HCT116 (cell line): ENCODE results near the gene TFB1M. TPM values are rescaled to one million over a fixed set of nuclear protein-coding genes. Genes with fewer than 3 reads are reported as not detected.

Experiments
- ATAC-seq: fragments of 200-7000 bp; cut with Tn5 transposase; 2 replicates; pipeline ENCODE4 v1.9.1; 2020; ENCODE audit warnings: mild to moderate bottlenecking, moderate library complexity
- BruUV-seq: library from RNA; stranded (reverse); fragments of 400-500 nt; replicated peaks from 2 replicates; lab custom pipeline; 2021; lab: Mats Ljungman, UMichigan
- CTCF ChIA-PET: fragments of 300-600 bp; sonication (Branson Sonifier 250); formaldehyde crosslinking; loops from one replicate; lab custom pipeline; 2021; ENCODE audit warnings: antibody characterized with exemption; lab: Charles Lee
- POLR2A ChIA-PET: fragments of 300-600, 350-600 bp; sonication (Branson Sonifier 250); formaldehyde crosslinking; loops from one replicate; lab custom pipeline; 2021; ENCODE audit warnings: antibody characterized with exemption; lab: Charles Lee
- RAD21 ChIA-PET, 2 experiments: fragments of 300-600 bp; sonication (Branson Sonifier 250); formaldehyde crosslinking; loops; one replicate each; lab custom pipeline; 2023; ENCODE audit warnings: low total read pairs in 2 of 2; ENCODE audit not compliant: uncharacterized antibody in 2 of 2, unreplicated experiment in 2 of 2, low non-redundant PET in 1 of 2; lab: Charles Lee
- DNase-seq: peaks from one replicate; pipeline ENCODE4 v3.0.0-alpha.2; 2010; ENCODE audit warnings: low read depth, low spot score
- H2AFZ ChIP-seq: fragments of 200-600 bp; shearing (Covaris generic), sonication (generic); 2 replicates; pipeline ENCODE4 v1.6.1; 2017; ENCODE audit warnings: low read depth, mixed run types, mixed read lengths, antibody characterized with exemption, low read length; ENCODE audit not compliant: poor library complexity, severe bottlenecking
- H3K27ac ChIP-seq: 2 replicates; pipeline ENCODE4 v1.5.1; 2012; ENCODE audit warnings: low read depth, low read length
- H3K27me3 ChIP-seq: fragments of 200-600 bp; sonication (generic); 2 replicates; pipeline ENCODE4 v1.6.1; 2016; ENCODE audit warnings: mixed run types, low read length, mixed read lengths; ENCODE audit not compliant: insufficient read depth
- H3K36me3 ChIP-seq, 2 experiments: fragments of 200-500 bp in 1 of 2; fragments of 200-600 bp in 1 of 2; sonication (Bioruptor generic) in 1 of 2; sonication (generic) in 1 of 2; 2 replicates each; pipeline versions ENCODE4 v1.5.1 to v1.6.1; 2014 to 2016; ENCODE audit warnings: low read length in 2 of 2, inconsistent platforms in 1 of 2, mixed read lengths in 1 of 2, mixed run types in 1 of 2; ENCODE audit not compliant: insufficient read depth in 2 of 2, control insufficient read depth in 1 of 2
- H3K4me1 ChIP-seq, 2 experiments: fragments of 200-600 bp in 1 of 2; sonication (generic) in 1 of 2; 2 replicates each; pipeline versions ENCODE4 v1.5.1 to v1.6.1; 2012 to 2017; ENCODE audit warnings: low read length in 2 of 2, inconsistent platforms in 1 of 2, mild to moderate bottlenecking in 1 of 2, mixed read lengths in 1 of 2, mixed run types in 1 of 2, moderate library complexity in 1 of 2; ENCODE audit not compliant: insufficient read depth in 2 of 2, control insufficient read depth in 1 of 2
- H3K4me2 ChIP-seq: fragments of 200-600 bp; sonication (generic); 2 replicates; pipeline ENCODE4 v1.6.1; 2017; ENCODE audit warnings: mixed run types, low read length, mixed read lengths
- H3K4me3 ChIP-seq, 2 experiments: fragments of 200-600 bp in 1 of 2; sonication (generic) in 1 of 2; replicated peaks in 1 of 2; 2 replicates each; pipeline ENCODE4 v1.5.1; 2011 to 2016; ENCODE audit warnings: low read length in 2 of 2, control low read depth in 1 of 2, low read depth in 1 of 2, mild to moderate bottlenecking in 1 of 2, mixed read lengths in 1 of 2, mixed run types in 1 of 2
- H3K79me2 ChIP-seq: fragments of 200-600 bp; sonication (generic); 2 replicates; pipeline ENCODE4 v1.6.1; 2017; ENCODE audit warnings: mild to moderate bottlenecking, mixed run types, low read length, moderate library complexity, mixed read lengths; ENCODE audit not compliant: insufficient read depth
- H3K9ac ChIP-seq: fragments of 200-600 bp; sonication (generic); 2 replicates; pipeline ENCODE4 v1.6.1; 2016; ENCODE audit warnings: low read length, mixed read lengths
- H3K9me2 ChIP-seq: fragments of 200-600 bp; sonication (generic), shearing (Covaris generic); 2 replicates; pipeline ENCODE4 v1.6.1; 2017; ENCODE audit warnings: mixed run types, mild to moderate bottlenecking, moderate library complexity; ENCODE audit not compliant: insufficient read depth
- H3K9me3 ChIP-seq, 2 experiments: fragments of 200-500 bp in 1 of 2; fragments of 200-600 bp in 1 of 2; sonication (Bioruptor generic) in 1 of 2; sonication (generic) in 1 of 2; 2 replicates each; pipeline ENCODE4 v1.6.1; 2014 to 2017; ENCODE audit warnings: low read length in 2 of 2, mixed read lengths in 2 of 2, inconsistent platforms in 1 of 2, low read depth in 1 of 2, mild to moderate bottlenecking in 1 of 2, mixed run types in 1 of 2, moderate library complexity in 1 of 2; ENCODE audit not compliant: control insufficient read depth in 1 of 2, insufficient read depth in 1 of 2
- H4K20me1 ChIP-seq: fragments of 200-600 bp; sonication (generic), shearing (Covaris generic); 2 replicates; pipeline ENCODE4 v1.6.1; 2017; ENCODE audit warnings: mixed run types, mild to moderate bottlenecking, moderate library complexity; ENCODE audit not compliant: insufficient read depth
- CEBPB ChIP-seq: IDR thresholded peaks from 2 replicates; pipeline ENCODE4 v1.6.1; 2012; ENCODE audit warnings: low read depth
- ELF1 ChIP-seq: IDR thresholded peaks from 2 replicates; pipeline ENCODE4 v1.6.1; 2012; ENCODE audit warnings: low read depth, borderline replicate concordance
- EZH2phosphoT487 ChIP-seq: fragments of 200-600 bp; IDR thresholded peaks from 2 replicates; pipeline ENCODE4 v1.6.1; 2018; ENCODE audit warnings: antibody characterized with exemption, borderline replicate concordance
- FOSL1 ChIP-seq: IDR thresholded peaks from 2 replicates; pipeline ENCODE4 v1.6.1; 2012; ENCODE audit warnings: low read depth
- JUND ChIP-seq: IDR thresholded peaks from 2 replicates; pipeline ENCODE4 v1.6.1; 2012
- MAX ChIP-seq: IDR thresholded peaks from 2 replicates; pipeline ENCODE4 v1.6.1; 2012
- POLR2A ChIP-seq: IDR thresholded peaks from 2 replicates; pipeline ENCODE4 v1.7.0; 2011; ENCODE audit warnings: borderline replicate concordance; ENCODE audit not compliant: insufficient read depth, insufficient read length; ENCODE audit errors: extremely low read depth
- POLR2AphosphoS5 ChIP-seq: IDR thresholded peaks from 2 replicates; pipeline ENCODE4 v1.6.1; 2011; ENCODE audit warnings: mild to moderate bottlenecking, low read depth, low read length, moderate library complexity
- RAD21 ChIP-seq: IDR thresholded peaks from 2 replicates; pipeline ENCODE4 v1.6.1; 2012; ENCODE audit warnings: low read depth, mild to moderate bottlenecking
- REST ChIP-seq: IDR thresholded peaks from 2 replicates; pipeline ENCODE4 v1.6.1; 2012; ENCODE audit warnings: low read depth
- SIN3A ChIP-seq: IDR thresholded peaks from 2 replicates; pipeline ENCODE4 v1.6.1; 2012; ENCODE audit warnings: low read depth
- SRF ChIP-seq: IDR thresholded peaks from 2 replicates; pipeline ENCODE4 v1.6.1; 2012; ENCODE audit warnings: low read depth
- TCF7L2 ChIP-seq: IDR thresholded peaks from 2 replicates; pipeline ENCODE4 v1.7.0; 2011; ENCODE audit warnings: borderline replicate concordance, inconsistent platforms; ENCODE audit not compliant: insufficient read depth, insufficient read length; ENCODE audit errors: extremely low read depth
- ZBTB33 ChIP-seq: IDR thresholded peaks from 2 replicates; pipeline ENCODE4 v1.6.1; 2011; ENCODE audit warnings: mild to moderate bottlenecking, low read length, moderate library complexity; ENCODE audit not compliant: insufficient replicate concordance; ENCODE audit errors: extremely low read depth
- ZNF274 ChIP-seq: fragments of 200-500 bp; sonication (Bioruptor generic); IDR thresholded peaks from 2 replicates; pipeline ENCODE4 v1.6.1; 2014; ENCODE audit warnings: mild to moderate bottlenecking, low read depth, low read length, inconsistent platforms
- intact Hi-C: fragments of 100-400 bp; cut with micrococcal nuclease; formaldehyde crosslinking; loops from 2 replicates; pipeline ENCODE4 v1.10.0; 2022
- total RNA-seq: library from RNA; stranded (reverse); gene quantifications from one replicate; pipeline ENCODE4 v1.2.1, GENCODE V29; 2021; ENCODE audit not compliant: unreplicated experiment

The TFB1M gene
- total RNA-seq, 1 experiment from 2014 or later = 43.8 TPM

GRCh38 chr6:155306958-155307357, 7.3 kb downstream of the TFB1M start (continued):
- TF ChIP-seq RAD21 (no peak), JUND (no peak), POLR2A (no peak)
- TF ChIP-seq, all 23 proteins: peak for 0

- Histone ChIP-seq H3K36me3 (peaks cover 10 to 28% of the 10 kb centered on the region in 2 experiments), H3K79me2 (peaks cover 26% of the 10 kb centered on the region), H3K4me2 (no peak overlapping the region), H3K4me1 (no peaks in the 10 kb centered on the region), H4K20me1 (0 out of 2 replicates have a peak, but pooled peaks cover 3% of the 10 kb centered on the region), H2AFZ (no peak overlapping the region), H3K4me3 (no peak overlapping the region), H3K27ac (no peak overlapping the region), H3K27me3 (no peaks in the 10 kb centered on the region), H3K9me3 (no peaks in the 10 kb centered on the region), H3K9ac (no peak overlapping the region), H3K9me2 (no peaks in the 10 kb centered on the region)
- ChIA-PET CTCF (no interaction called here), RAD21 (no interaction called here), POLR2A (no interaction called here)
- no TSS peak for BruUV-seq
- intact Hi-C loops = no loop called here
- DNase-seq (no peak), ATAC-seq (no peak)
- no peak for TF ChIP-seq ELF1
- no peak for TF ChIP-seq EZH2phosphoT487
- no peak for TF ChIP-seq FOSL1
- TF ChIP-seq JUND = no peak
- TF ChIP-seq POLR2AphosphoS5 = no peak
- TF ChIP-seq POLR2A = no peak
- TF ChIP-seq TCF7L2 = no peak
- no peak for TF ChIP-seq ZNF274
- TF ChIP-seq SRF = no peak
- no peak for TF ChIP-seq SIN3A
- TF ChIP-seq REST = no peak
- TF ChIP-seq MAX = no peak
- no peak for TF ChIP-seq CEBPB
- no peak for TF ChIP-seq ZBTB33
- no peak for TF ChIP-seq RAD21
Measured at GRCh38 chr6:155303361-155303870, 10.9 kb downstream of the TFB1M start.
